Transverse colon (tissue), 4 donors: ENCODE data around the gene HSPB8.

Experiments
- CTCF ChIP-seq, 5 experiments: fragments of 200-600 bp in 3 of 5; fragments of 450-650 bp in 2 of 5; sonication (generic) in 3 of 5; IDR thresholded peaks; 1 replicate in 2 of 5; 2 replicates in 3 of 5; pipeline ENCODE4 v1.5.1; 2016 to 2017; ENCODE audit warnings: antibody characterized with exemption in 5 of 5, inconsistent platforms in 3 of 5, mild to moderate bottlenecking in 2 of 5, moderate library complexity in 1 of 5
- EP300 ChIP-seq: sonication (generic); formaldehyde crosslinking; IDR thresholded peaks from one replicate; pipeline ENCODE4 v1.6.1; 2017; ENCODE audit warnings: antibody characterized with exemption, low read depth
- POLR2A ChIP-seq: fragments of 450-650 bp; IDR thresholded peaks from one replicate; pipeline ENCODE4 v1.6.1; 2016; ENCODE audit warnings: antibody characterized with exemption, mild to moderate bottlenecking, moderate library complexity
- POLR2AphosphoS5 ChIP-seq, 3 donors: sonication (generic); formaldehyde crosslinking; IDR thresholded peaks; one replicate each; pipeline ENCODE4 v1.6.1; 2016; ENCODE audit warnings: antibody characterized with exemption in 3 of 3

- TF ChIP-seq POLR2AphosphoS5 (IDR thresholded peaks at IDR 0.05) (no peak), CTCF (IDR thresholded peaks at IDR 0.05) (no peak), EP300 (no peak), POLR2A (no peak)
Measured at GRCh38 chr12:119230807-119231206, 52.1 kb downstream of the HSPB8 start.
